H9 (cell line): ENCODE results near the gene USP53. TPM values are rescaled to one million over a fixed set of nuclear protein-coding genes. Genes with fewer than 3 reads are reported as not detected.
A peak's percentile ranks its signal among the peaks of the same experiment; 100 is the strongest.

ENCODE experiments used
- DNase-seq: peaks from one replicate; pipeline ENCODE4 v3.0.0-alpha.2; 2017
- H2AFZ ChIP-seq: one replicate; pipeline ENCODE4 v1.6.1; 2013; ENCODE audit warnings: mild to moderate bottlenecking, low read length, control low read depth, moderate library complexity
- H2AK5ac ChIP-seq: 2 replicates; pipeline ENCODE4 v1.6.1; 2013; ENCODE audit warnings: low read length, control low read depth, mixed read lengths; ENCODE audit not compliant: insufficient read length
- H2BK120ac ChIP-seq: one replicate; pipeline ENCODE4 v1.6.1; 2013; ENCODE audit warnings: low read depth, mild to moderate bottlenecking, low read length, control low read depth, inconsistent platforms; ENCODE audit not compliant: poor library complexity, severe bottlenecking
- H2BK12ac ChIP-seq: 2 replicates; pipeline ENCODE4 v1.6.1; 2013; ENCODE audit warnings: low read length, control low read depth, mixed read lengths, low read depth; ENCODE audit not compliant: insufficient read length
- H2BK15ac ChIP-seq: 2 replicates; pipeline ENCODE4 v1.6.1; 2013; ENCODE audit warnings: low read depth, low read length, control low read depth
- H2BK20ac ChIP-seq: one replicate; pipeline ENCODE4 v1.6.1; 2013; ENCODE audit warnings: low read depth, mild to moderate bottlenecking, low read length, control low read depth, inconsistent platforms; ENCODE audit not compliant: poor library complexity, severe bottlenecking
- H2BK5ac ChIP-seq: 2 replicates; pipeline ENCODE4 v1.6.1; 2013; ENCODE audit warnings: low read length, control low read depth, mixed read lengths; ENCODE audit not compliant: insufficient read length
- H3K14ac ChIP-seq: 2 replicates; pipeline ENCODE4 v1.6.1; 2013; ENCODE audit warnings: low read length, control low read depth; ENCODE audit not compliant: insufficient read depth
- H3K18ac ChIP-seq: 2 replicates; pipeline ENCODE4 v1.6.1; 2013; ENCODE audit warnings: low read depth, mild to moderate bottlenecking, mixed read lengths, low read length, control low read depth; ENCODE audit not compliant: insufficient read length
- H3K23ac ChIP-seq: 2 replicates; pipeline ENCODE4 v1.6.1; 2013; ENCODE audit warnings: low read length, control low read depth, mixed read lengths, low read depth; ENCODE audit not compliant: insufficient read length
- H3K23me2 ChIP-seq: 2 replicates; pipeline ENCODE4 v1.6.1; 2013; ENCODE audit warnings: low read depth, mild to moderate bottlenecking, mixed read lengths, low read length, control low read depth; ENCODE audit not compliant: insufficient read length, poor library complexity, severe bottlenecking
- H3K27ac ChIP-seq: 2 replicates; pipeline ENCODE4 v1.5.1; 2013; ENCODE audit warnings: low read length, control low read depth, mixed read lengths, low read depth; ENCODE audit not compliant: insufficient read length
- H3K27me3 ChIP-seq: 2 replicates; pipeline ENCODE4 v1.6.1; 2013; ENCODE audit warnings: low read length, control low read depth, inconsistent platforms; ENCODE audit not compliant: insufficient read depth
- H3K4ac ChIP-seq: 2 replicates; pipeline ENCODE4 v1.6.1; 2013; ENCODE audit warnings: low read depth, mild to moderate bottlenecking, control low read depth, inconsistent platforms, low read length, moderate library complexity
- H3K4me1 ChIP-seq: 2 replicates; pipeline ENCODE4 v1.6.1; 2013; ENCODE audit warnings: low read length, control low read depth, inconsistent platforms; ENCODE audit not compliant: insufficient read depth
- H3K4me2 ChIP-seq: 2 replicates; pipeline ENCODE4 v1.6.1; 2013; ENCODE audit warnings: low read length, control low read depth, mixed read lengths; ENCODE audit not compliant: insufficient read length, insufficient read depth
- H3K56ac ChIP-seq: 2 replicates; pipeline ENCODE4 v1.6.1; 2013; ENCODE audit warnings: low read depth, mild to moderate bottlenecking, mixed read lengths, low read length, control low read depth; ENCODE audit not compliant: insufficient read length
- H3K79me1 ChIP-seq: 2 replicates; pipeline ENCODE4 v1.6.1; 2013; ENCODE audit warnings: low read depth, mild to moderate bottlenecking, moderate library complexity, low read length, control low read depth, inconsistent platforms; ENCODE audit not compliant: insufficient read depth, poor library complexity, severe bottlenecking
- H3K79me2 ChIP-seq: 2 replicates; pipeline ENCODE4 v1.6.1; 2013; ENCODE audit warnings: low read length, control low read depth, inconsistent platforms; ENCODE audit not compliant: insufficient read depth
- H3K9ac ChIP-seq: 2 replicates; pipeline ENCODE4 v1.6.1; 2013; ENCODE audit warnings: low read length, control low read depth, mixed read lengths; ENCODE audit not compliant: insufficient read length; ENCODE audit errors: extremely low read depth
- H3K9me3 ChIP-seq: one replicate; pipeline ENCODE4 v1.6.1; 2013; ENCODE audit warnings: low read depth, low read length, inconsistent platforms; ENCODE audit not compliant: control insufficient read depth
- H3T11ph ChIP-seq: one replicate; pipeline ENCODE4 v1.6.1; 2013; ENCODE audit warnings: mild to moderate bottlenecking, low read length, control low read depth, inconsistent platforms
- H4K20me1 ChIP-seq: one replicate; pipeline ENCODE4 v1.6.1; 2013; ENCODE audit not compliant: control insufficient read depth, insufficient read length, insufficient read depth
- H4K5ac ChIP-seq: 2 replicates; pipeline ENCODE4 v1.6.1; 2013; ENCODE audit warnings: low read depth, mild to moderate bottlenecking, mixed read lengths, low read length, control low read depth; ENCODE audit not compliant: insufficient read length
- H4K8ac ChIP-seq: replicated peaks from 2 replicates; pipeline ENCODE4 v1.6.1; 2013; ENCODE audit warnings: low read length, control low read depth, mixed read lengths, low read depth; ENCODE audit not compliant: insufficient read length
- H4K91ac ChIP-seq: 2 replicates; pipeline ENCODE4 v1.6.1; 2013; ENCODE audit warnings: low read depth, mild to moderate bottlenecking, moderate library complexity, mixed read lengths, low read length, control low read depth; ENCODE audit not compliant: insufficient read length
- H3K27ac Mint-ChIP-seq, 3 experiments: 2 replicates in 2 of 3; 3 replicates in 1 of 3; pipeline ENCODE4 v1.8.0; 2020 to 2021; ENCODE audit warnings: mixed read lengths in 3 of 3, mild to moderate bottlenecking in 1 of 3, moderate library complexity in 1 of 3
- H3K27me3 Mint-ChIP-seq: 2 replicates; pipeline ENCODE4 v1.8.0; 2021; ENCODE audit warnings: low read depth, mild to moderate bottlenecking, moderate library complexity, mixed read lengths
- H3K36me3 Mint-ChIP-seq, 3 experiments: 2 replicates in 2 of 3; 3 replicates in 1 of 3; pipeline ENCODE4 v1.8.0; 2020 to 2021; ENCODE audit warnings: low read depth in 3 of 3, mixed read lengths in 3 of 3; ENCODE audit not compliant: insufficient read depth in 1 of 3
- H3K4me1 Mint-ChIP-seq, 2 experiments: 2 replicates each; pipeline ENCODE4 v1.8.0; 2020; ENCODE audit warnings: mixed read lengths in 2 of 2
- H3K4me3 Mint-ChIP-seq, 2 experiments: 2 replicates in 1 of 2; 3 replicates in 1 of 2; pipeline ENCODE4 v1.8.0; 2020 to 2021; ENCODE audit warnings: mild to moderate bottlenecking in 2 of 2, mixed read lengths in 2 of 2, moderate library complexity in 1 of 2
- H3K9me3 Mint-ChIP-seq, 2 experiments: 2 replicates in 1 of 2; 3 replicates in 1 of 2; pipeline ENCODE4 v1.8.0; 2020; ENCODE audit warnings: mild to moderate bottlenecking in 2 of 2, mixed read lengths in 2 of 2, moderate library complexity in 1 of 2
- WGBS: extraction: QIAGEN DNeasy Blood & Tissue Kit; methylation state at CpG from one replicate; pipeline ENCODE4 v1.1.7; 2013; ENCODE audit warnings: missing lambda C conversion rate, low lambda C conversion rate, mixed read lengths; ENCODE audit not compliant: insufficient read length; ENCODE audit errors: extremely low coverage; 5-methylcytosine and 5-hydroxymethylcytosine counted together
- total RNA-seq: library from RNA; stranded (reverse); gene quantifications from 2 replicates; pipeline ENCODE4 v1.2.1, GENCODE V29; 2021
- TF ChIP-seq, protein P1 (sequence below): fragments of 200-600 bp; sonication (generic); conservative IDR thresholded peaks from 3 replicates; pipeline ENCODE4 v1.8.0; 2021; ENCODE audit warnings: antibody characterized with exemption, mild to moderate bottlenecking

The USP53 gene
- total RNA-seq, 1 experiment from 2014 or later, result 18.4 TPM

- H2BK12ac ChIP-seq, result no peak overlapping the region
- peaks cover 2% of the 10 kb centered on the region; the same call in 1 of the 2 replicates for H3K79me2 ChIP-seq
- H3K4me3 Mint-ChIP-seq, result no peak overlapping the region
- H3T11ph ChIP-seq, result no peak overlapping the region
- H3K4me1 Mint-ChIP-seq, result peaks cover 23 to 28% of the 10 kb centered on the region in 2 experiments
- DNase-seq, result no peak
- no peak overlapping the region for H3K23ac ChIP-seq
- H3K9ac ChIP-seq, result no peak overlapping the region
- H4K5ac ChIP-seq, result no peak overlapping the region
- 0 out of 7 replicates have a peak overlapping the region, but pooled peaks of 1 of the 3 experiments have one; percentile 25 for H3K27ac Mint-ChIP-seq
- H3K23me2 ChIP-seq, result peaks cover 11% of the 10 kb centered on the region
- no peak overlapping the region for H2BK5ac ChIP-seq
- no peak overlapping the region for H3K14ac ChIP-seq
- peaks cover 0 to 6% of the 10 kb centered on the region in 2 experiments; a peak in 2 of 5 replicates for H3K9me3 Mint-ChIP-seq
- no peak overlapping the region for H2AK5ac ChIP-seq
- H4K20me1 ChIP-seq, result no peaks in the 10 kb centered on the region
- TF ChIP-seq, protein P1, sequence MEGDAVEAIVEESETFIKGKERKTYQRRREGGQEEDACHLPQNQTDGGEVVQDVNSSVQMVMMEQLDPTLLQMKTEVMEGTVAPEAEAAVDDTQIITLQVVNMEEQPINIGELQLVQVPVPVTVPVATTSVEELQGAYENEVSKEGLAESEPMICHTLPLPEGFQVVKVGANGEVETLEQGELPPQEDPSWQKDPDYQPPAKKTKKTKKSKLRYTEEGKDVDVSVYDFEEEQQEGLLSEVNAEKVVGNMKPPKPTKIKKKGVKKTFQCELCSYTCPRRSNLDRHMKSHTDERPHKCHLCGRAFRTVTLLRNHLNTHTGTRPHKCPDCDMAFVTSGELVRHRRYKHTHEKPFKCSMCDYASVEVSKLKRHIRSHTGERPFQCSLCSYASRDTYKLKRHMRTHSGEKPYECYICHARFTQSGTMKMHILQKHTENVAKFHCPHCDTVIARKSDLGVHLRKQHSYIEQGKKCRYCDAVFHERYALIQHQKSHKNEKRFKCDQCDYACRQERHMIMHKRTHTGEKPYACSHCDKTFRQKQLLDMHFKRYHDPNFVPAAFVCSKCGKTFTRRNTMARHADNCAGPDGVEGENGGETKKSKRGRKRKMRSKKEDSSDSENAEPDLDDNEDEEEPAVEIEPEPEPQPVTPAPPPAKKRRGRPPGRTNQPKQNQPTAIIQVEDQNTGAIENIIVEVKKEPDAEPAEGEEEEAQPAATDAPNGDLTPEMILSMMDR, result no peak
- no peak overlapping the region for H3K4ac ChIP-seq
- H3K9me3 ChIP-seq, result no peaks in the 10 kb centered on the region
- H3K27ac ChIP-seq, result no peak overlapping the region
- peaks cover 17 to 39% (median 39%) of the 10 kb centered on the region in 3 experiments; a peak in 6 of 7 replicates for H3K36me3 Mint-ChIP-seq
- no peak overlapping the region for H3K18ac ChIP-seq
- H2BK15ac ChIP-seq, result no peak overlapping the region
- H2BK20ac ChIP-seq, result no peak overlapping the region
- H3K27me3 Mint-ChIP-seq, result no peaks in the 10 kb centered on the region
- H3K27me3 ChIP-seq, result no peaks in the 10 kb centered on the region
- H3K79me1 ChIP-seq, result no peaks in the 10 kb centered on the region
- H2AFZ ChIP-seq, result no peak overlapping the region
- H3K4me1 ChIP-seq, result peaks cover 3% of the 10 kb centered on the region; the same call in 1 of the 2 replicates
- H4K91ac ChIP-seq, result no peak overlapping the region
- WGBS, result no CpG with 5 or more reads among the region's 2 CpGs
- no peak overlapping the region for H2BK120ac ChIP-seq
- H4K8ac ChIP-seq, result no peak overlapping the region
- no peak overlapping the region for H3K56ac ChIP-seq
- no peak overlapping the region for H3K4me2 ChIP-seq
These were observed 83.8 kb downstream of the USP53 start for GRCh38 chr4:119296356-119296755.
